NCI-H446 (cell line): Measurements from ENCODE around the gene TMEM269.
A peak's percentile ranks its signal among the peaks of the same experiment; 100 is the strongest.
"Not testable (repeated sequence)": the region's sequence is repeated elsewhere in the genome, so short reads cannot be mapped to it uniquely, and the experiment has no call there.

Experiments used
- DNase-seq, 2 experiments: peaks; one replicate each; lab custom pipeline; 2025; lab: John Stamatoyannopoulos, UW

The TMEM269 gene

GRCh38 chr1:42748021-42748420, 36.8 kb upstream of the TMEM269 start:
- DNase-seq = no peak

GRCh38 chr1:42748461-42749410, 36.1 kb upstream of the TMEM269 start:
- no peak for DNase-seq

DNA sequence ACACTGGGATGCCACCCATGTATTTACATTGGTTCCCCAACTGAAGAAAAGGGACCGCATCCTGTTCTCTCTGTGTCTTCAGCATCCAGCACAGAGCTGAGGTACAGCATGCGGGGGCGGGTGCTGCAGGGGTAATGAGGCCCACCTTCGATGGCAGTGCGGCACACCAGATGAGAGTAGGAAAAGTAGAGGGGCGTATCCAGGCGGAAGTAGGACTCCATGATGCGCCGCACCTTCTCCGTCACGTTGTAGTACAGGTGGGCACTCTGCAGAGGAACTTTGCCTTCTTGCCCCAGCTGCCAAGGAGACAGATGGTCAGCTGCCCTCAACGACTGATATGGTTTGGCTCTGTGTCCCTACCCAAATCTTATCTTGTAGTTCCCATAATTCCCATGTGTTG, 34.8 kb upstream of the TMEM269 start:
- no peak for DNase-seq

DNA sequence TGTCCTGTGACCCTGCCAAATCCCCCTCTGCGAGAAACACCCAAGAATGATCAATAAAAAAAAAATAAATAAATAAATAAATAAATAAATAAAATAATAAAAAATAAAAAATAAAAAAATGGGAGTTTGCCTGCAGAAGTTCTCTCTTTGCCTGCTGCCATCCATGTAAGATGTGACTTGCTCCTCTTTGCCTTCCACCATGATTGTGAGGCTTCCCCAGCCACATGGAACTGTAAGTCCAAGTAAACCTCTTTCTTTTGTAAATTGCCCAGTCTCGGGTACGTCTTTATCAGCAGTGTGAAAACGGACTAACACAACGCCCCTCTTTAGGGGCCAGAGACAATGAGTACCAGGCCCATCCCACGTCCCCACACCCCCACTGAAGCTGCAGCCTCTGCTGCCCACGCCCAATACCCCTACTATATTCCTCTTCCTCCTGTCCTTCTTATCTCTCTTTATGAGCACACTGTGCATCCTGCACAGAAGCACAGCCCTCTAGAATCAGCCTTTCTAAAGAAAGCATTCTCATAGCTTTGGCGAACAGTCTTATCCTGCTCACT, 33.2 kb upstream of the TMEM269 start:
- DNase-seq = not testable (repeated sequence)

DNA sequence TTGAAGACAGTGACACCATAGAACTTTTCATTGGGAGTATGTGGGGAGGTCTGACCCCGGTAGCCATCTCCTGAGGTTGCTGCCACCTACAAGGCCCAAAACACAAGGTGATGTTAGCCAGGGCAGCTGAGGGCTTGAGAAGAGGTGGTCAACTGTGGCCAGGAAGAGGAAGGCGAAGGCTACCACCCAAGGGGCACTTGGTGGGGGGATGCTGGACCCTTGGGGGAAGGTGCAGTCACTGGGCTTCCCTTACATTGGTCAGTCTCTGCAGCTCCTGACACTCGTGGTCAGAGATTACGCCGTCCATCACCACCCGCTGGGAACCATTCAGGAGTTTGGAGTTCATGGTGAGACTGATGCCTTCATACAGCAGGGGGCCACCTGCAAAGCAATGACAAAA, 32.5 kb upstream of the TMEM269 start:
- DNase-seq = no peak

GRCh38 chr1:42753070-42753469, 31.7 kb upstream of the TMEM269 start:
- no peak for DNase-seq

DNA sequence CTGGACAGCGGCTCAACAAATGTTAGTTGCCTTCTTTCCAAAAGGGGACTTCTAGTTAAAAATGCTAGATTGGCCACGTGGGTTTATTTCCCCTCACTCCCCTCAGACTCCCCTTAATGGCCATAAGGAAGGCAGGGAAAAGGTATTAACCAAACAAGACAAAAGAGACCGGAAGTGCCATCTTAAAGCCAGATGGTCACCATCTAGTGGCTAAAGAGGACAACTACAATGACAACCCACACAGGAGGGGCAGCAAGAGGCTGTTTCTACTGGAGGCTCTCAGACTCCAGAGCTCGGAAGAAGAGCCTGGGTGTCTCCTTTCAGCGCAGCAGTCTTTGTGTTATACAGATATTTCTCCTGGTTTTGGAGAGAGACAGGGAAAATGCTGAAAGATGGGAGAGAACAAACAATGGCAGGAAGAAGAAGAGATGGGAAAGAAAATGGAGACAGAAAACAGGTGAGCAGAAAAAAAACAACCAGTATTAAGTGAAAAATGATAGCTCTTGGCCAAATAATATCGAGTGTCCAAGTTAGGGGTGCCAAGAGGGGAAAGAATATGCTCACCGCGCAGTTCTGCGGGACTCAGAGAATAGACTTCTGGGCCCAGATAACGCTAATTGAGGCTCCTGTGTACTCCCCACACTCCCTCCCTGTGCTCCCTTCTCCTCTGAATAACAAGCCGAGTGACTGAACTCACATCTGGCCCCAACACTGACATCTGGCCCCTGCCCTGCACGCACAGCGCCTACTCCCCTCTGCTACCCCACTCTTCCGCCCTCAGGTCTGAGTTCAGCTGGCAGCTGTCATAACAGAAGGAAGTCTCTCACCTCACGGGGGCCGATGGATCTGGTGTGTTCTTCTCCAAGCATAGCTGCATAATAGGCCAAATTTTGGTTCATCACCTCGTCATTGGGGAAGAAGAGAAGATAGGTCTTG, 27.6 kb upstream of the TMEM269 start:
- peak; percentile 4 to 54 for DNase-seq

DNA sequence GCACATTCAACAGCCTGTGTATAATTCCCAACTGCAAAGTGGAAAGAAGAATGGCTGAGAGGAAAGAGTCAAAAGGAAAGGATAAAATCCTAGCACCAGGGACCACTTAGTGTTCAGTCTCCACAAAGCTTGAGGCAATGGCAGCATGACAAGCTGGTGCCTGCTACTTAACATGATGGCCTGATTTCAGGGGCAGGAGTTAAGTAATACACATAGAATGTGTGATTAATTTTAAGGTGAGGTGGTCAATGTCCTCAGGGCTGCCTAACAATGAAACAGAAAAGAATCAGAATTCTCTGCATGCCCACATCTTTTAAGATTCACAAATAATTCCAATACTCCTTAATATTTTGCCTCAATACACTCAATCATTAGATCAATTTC, 26.9 kb upstream of the TMEM269 start:
- no peak for DNase-seq

DNA sequence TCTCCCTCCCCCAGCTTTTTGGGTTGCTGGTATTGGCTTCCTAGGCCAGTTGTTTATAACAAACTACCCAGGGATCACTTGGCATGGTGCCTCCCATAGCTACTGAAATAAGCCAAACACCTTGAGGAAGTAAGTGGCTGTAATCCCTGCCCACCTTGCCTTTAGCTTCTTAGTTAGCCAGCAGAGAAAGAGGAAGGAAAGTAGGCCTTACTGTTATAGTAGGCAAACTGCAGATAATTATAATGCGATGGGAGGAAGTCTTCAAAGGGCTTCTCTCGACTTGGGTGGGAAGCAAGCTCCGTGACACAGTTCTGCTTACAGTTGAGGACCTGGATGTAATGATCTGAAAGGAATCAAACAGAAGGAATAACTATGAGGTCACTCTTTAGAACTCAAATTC, 26.1 kb upstream of the TMEM269 start:
- no peak for DNase-seq

- no peak for DNase-seq
These were observed 25.7 kb upstream of the TMEM269 start for GRCh38 chr1:42759114-42759513.

DNA sequence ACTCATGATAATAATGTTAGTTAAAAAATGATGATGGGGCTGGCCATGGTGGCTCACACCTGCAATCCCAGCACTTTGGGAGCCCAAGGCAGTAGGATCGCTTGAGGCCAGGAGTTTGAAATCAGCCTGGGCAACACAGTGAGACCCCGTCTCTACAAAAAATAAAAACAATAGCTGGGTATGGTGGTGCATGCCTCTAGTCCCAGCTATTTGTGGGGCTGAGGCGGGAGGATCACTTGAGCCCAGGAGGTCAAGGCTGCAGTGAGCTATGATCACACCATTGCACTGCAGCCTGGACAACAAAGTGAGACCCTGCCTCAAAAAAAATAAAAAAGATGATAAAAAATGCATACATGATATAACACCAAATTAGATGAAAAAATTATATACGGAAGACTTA, 23.2 kb upstream of the TMEM269 start:
- no peak for DNase-seq

DNA sequence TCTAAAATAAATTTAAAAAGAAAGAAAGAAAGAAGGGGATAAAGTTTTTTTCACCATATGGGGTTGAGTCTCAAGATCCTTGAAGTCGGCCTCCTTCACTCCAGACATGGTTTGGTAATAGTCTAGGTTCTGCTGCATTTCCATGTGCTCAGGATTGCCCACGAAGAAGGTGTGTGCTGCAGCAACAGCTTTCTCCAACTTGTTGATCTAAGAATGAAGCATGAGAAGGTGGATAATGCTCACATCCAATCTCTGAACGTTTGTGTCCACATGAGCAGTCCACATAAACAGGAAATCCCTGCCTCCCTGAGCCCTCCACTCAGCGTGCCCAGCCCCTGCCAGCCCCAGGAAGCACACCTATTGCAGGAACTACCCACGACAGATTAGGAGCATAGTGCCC, 22.5 kb upstream of the TMEM269 start:
- DNase-seq = no peak

- DNase-seq = no peak
These were observed 19.5 kb upstream of the TMEM269 start for GRCh38 chr1:42765269-42765668.

- peak; percentile 13 to 52 for DNase-seq
These were observed 18.7 kb upstream of the TMEM269 start for GRCh38 chr1:42765832-42766740.

DNA sequence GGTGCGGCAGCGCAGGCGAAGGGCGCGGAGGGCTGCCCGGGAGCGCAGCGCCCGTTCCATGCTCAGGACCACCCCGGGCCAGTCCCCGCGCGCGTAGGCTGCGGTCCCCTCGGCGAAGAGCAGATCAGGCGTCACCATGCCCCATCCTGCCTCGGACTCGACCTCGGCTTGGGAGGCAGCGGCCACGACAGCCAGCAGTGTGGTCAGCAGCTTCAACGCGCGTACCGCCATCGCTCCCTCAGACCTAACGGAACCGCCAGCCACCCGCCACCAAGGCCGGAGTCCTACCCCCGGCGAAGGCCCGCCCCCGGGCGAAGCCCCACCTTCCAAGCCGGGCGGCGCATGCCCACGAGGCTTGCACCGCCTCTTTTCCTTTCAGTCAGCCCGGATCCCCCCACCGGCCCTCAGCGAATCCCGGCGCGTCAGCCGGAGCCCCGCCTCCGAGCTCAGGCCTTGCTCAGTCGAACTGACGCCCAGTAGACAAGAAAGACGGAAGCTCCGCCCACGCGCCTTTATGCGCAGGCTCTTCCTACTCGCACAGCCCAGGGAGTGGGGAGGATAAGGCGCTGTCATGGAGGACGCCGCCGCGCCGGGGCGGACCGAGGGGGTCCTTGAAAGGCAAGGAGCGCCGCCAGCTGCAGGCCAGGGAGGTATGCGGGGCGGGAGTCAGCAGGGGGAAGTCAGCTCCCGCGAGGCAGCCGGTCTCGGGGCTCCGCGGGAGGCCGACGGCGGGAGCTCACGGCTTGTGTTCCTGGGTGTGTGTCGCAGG, 17.9 kb upstream of the TMEM269 start, which contains the start of the genes C1orf50 and P3H1:
C1orf50 (plus strand) TSS at position 509 of the 769 bp plus-strand sequence; CDS start at position 572, 63 bp downstream.
P3H1 (minus strand) TSS at position 288 of the 769 bp plus-strand sequence; CDS start at position 231, 57 bp downstream.
- peak; percentile 99 to 100 for DNase-seq

DNA sequence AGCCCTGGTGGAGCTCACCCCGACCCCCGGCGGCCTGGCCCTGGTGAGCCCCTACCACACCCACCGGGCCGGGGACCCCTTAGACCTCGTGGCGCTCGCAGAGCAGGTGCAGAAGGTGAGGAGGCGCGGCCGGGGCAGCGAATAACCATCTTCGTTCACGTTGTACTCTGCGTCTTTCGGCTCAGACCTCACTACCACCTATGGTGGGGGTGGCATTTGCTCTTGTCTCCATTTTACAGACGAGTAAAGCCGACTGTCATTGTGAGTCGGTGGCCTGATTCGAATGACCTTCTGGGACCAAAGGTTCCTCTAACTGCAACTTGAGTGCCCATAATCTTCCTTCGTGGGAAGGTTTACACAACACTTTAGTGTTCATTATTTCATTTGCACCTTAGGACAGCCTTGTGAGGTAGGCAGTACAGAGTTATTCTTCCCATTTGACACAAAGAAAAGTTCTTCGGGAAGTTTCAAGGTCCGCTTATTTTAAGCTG, 17.2 kb upstream of the TMEM269 start:
- no peak for DNase-seq

- DNase-seq = no peak
These were observed 16.6 kb upstream of the TMEM269 start for GRCh38 chr1:42768172-42768571.

DNA sequence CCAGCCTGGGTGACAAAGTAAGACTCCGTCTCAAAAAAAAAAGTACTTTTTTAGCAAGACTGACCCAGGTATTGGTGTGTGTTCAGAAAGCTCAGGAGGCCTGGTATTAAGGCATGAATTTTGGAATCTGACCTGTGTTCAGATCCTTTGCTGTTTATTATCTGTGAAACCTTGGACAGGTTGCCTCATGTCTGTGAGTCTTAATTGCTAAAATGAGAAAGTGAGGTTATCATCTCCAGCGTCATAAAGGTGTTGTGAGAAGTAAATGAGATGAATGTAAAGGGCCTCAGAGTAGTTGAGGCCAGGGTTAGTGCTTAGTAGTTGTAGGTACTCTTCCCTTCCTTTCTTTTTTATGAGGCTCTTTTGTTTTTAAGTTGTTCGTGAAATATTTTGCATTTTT, 15.0 kb upstream of the TMEM269 start:
- no peak for DNase-seq

DNA sequence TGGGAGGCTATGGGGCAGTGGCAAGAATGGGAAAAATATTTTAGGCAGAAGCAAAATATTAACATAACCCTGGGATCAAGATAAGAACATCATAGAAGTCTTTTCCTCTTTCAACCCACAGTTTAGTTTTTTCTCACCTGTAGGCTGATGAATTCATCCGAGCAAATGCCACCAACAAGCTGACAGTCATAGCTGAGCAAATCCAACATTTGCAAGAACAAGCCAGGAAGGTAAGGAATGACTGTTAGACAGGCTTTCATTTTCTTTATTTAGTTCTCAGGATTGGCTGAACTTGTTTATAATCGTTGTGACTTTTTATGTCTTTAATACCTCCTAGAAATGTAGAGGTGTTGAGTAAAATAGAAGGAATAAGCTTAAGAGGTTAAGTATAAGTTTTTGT, 11.4 kb upstream of the TMEM269 start:
- no peak for DNase-seq

DNA sequence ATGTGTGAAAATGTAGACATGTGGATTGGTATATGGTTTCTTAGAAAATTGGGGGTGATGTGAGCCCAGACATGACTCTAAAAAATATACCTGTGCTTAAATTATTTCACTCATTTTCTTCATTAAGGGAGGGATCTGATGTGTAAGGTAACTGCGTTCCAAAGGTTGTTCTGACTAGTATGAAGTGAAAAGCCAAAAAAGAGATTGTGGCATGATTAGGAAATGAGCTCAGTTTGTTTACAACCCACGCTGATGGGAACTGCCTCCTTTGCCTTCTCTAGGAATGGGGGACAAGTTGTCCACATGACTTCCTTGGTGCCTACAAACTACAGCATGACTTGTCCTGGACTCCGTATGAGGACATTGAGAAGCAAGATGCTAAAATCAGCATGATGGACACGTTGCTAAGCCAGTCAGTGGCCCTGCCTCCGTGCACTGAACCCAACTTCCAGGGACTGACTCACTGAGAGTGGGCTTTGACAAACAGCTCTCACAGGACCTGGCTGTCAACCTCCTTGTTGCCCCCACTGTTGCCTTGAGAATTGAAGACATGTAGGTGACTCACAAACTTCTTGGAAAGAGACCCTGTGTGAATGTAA, 9.8 kb upstream of the TMEM269 start:
- DNase-seq = no peak
